Lung (tissue), 12 donors: ENCODE results near the gene ERMAP. TPM values are rescaled to one million over a fixed set of nuclear protein-coding genes. Genes with fewer than 3 reads are reported as not detected.

ENCODE experiments used
- ATAC-seq: fragments of 200-7000 bp; cut with Tn5 transposase; one replicate; pipeline ENCODE4 v1.9.1; 2020; ENCODE audit warnings: moderate number of reproducible peaks; ENCODE audit not compliant: insufficient read depth, low FRiP score
- DNase-seq, 3 donors: peaks; one replicate each; pipeline ENCODE4 v3.0.0-alpha.2; 2013 to 2017
- H3K27ac ChIP-seq, 2 donors: one replicate each; pipeline ENCODE4 v1.5.1; 2013; ENCODE audit warnings: mild to moderate bottlenecking in 2 of 2, moderate library complexity in 2 of 2, control low read depth in 1 of 2, inconsistent platforms in 1 of 2, low read depth in 1 of 2, low read length in 1 of 2
- H3K27me3 ChIP-seq, 3 donors: one replicate each; pipeline ENCODE4 v1.5.1; 2013; ENCODE audit warnings: low read length in 2 of 3; ENCODE audit not compliant: control insufficient read depth in 3 of 3, insufficient read depth in 3 of 3
- H3K36me3 ChIP-seq, 4 donors: one replicate each; pipeline ENCODE4 v1.5.1; 2013; ENCODE audit warnings: low read length in 4 of 4, mild to moderate bottlenecking in 1 of 4, moderate library complexity in 1 of 4; ENCODE audit not compliant: control insufficient read depth in 4 of 4, insufficient read depth in 4 of 4
- H3K4me1 ChIP-seq, 5 donors: one replicate each; pipeline ENCODE4 v1.5.1; 2013; ENCODE audit warnings: low read length in 5 of 5, mild to moderate bottlenecking in 2 of 5, moderate library complexity in 1 of 5; ENCODE audit not compliant: control insufficient read depth in 5 of 5, insufficient read depth in 5 of 5
- H3K4me3 ChIP-seq: one replicate; pipeline ENCODE4 v1.5.1; 2013; ENCODE audit warnings: mild to moderate bottlenecking, control low read depth, moderate library complexity
- H3K9ac ChIP-seq, 2 donors: one replicate each; pipeline ENCODE4 v1.5.1; 2013; ENCODE audit warnings: low read length in 2 of 2, control low read depth in 1 of 2; ENCODE audit not compliant: insufficient read depth in 1 of 2
- H3K9me3 ChIP-seq, 4 donors: one replicate each; pipeline ENCODE4 v1.5.1; 2013; ENCODE audit warnings: low read length in 3 of 4, mild to moderate bottlenecking in 1 of 4, moderate library complexity in 1 of 4; ENCODE audit not compliant: control insufficient read depth in 4 of 4, insufficient read depth in 3 of 4
- CTCF ChIP-seq: IDR thresholded peaks from 2 replicates; pipeline ENCODE4 v1.5.1; 2012; ENCODE audit warnings: mild to moderate bottlenecking; ENCODE audit errors: control extremely low read depth, extremely low read depth
- WGBS, 2 donors: extraction: QIAGEN DNeasy Blood & Tissue Kit; methylation state at CpG; one replicate each; pipeline ENCODE4 v1.1.7; 2013; 5-methylcytosine and 5-hydroxymethylcytosine counted together
- polyA plus RNA-seq, 2 donors: library from polyadenylated mRNA; stranded (reverse); fragments of 200-250 nt; gene quantifications; one replicate each; pipeline ENCODE4 v1.2.1, GENCODE V29; 2013
- total RNA-seq, 2 donors: library from RNA; depleted of rRNA in 1 of 2; stranded (reverse); fragments of >200 nt in 1 of 2; gene quantifications; one replicate each; pipeline ENCODE4 v1.2.1, GENCODE V29; 2014 to 2021
- donor health status: control.
- donor health status: control.
- donor health status: Bipolar disorder and iron deficiency.
- donor health status: healthy.
- donor health status: DM: yes; HTN: yes; CAD: no.

Gene ERMAP
- total and polyA plus RNA-seq, 4 donors = 4.8 to 19.8 (median 10.6) TPM

DNA sequence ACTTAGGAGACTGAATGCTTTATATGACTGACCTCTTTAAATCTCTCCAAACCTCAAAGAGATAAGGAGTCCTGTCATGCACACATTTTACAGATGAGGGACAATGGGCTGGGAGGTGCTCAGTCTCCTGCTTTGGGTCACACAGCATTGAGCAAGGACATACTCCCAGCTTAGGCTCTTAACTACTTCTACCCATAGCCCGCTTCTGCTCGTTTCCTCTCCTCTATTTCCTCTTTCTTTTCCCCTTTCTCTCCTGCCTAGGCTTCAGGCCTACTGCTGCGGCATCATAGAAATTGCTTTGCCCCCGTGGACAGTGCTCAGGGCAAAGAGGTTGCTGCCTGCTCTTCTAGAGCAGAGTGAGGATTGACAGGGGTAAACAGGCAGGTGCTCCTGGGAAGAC, 17.1 kb downstream of the ERMAP start:
- H3K27me3 ChIP-seq = no peaks in the 10 kb centered on the region
- ATAC-seq = no peak
- WGBS, 2 donors = 57 to 76% methylated on average over 4 of the region's 4 CpGs

DNA sequence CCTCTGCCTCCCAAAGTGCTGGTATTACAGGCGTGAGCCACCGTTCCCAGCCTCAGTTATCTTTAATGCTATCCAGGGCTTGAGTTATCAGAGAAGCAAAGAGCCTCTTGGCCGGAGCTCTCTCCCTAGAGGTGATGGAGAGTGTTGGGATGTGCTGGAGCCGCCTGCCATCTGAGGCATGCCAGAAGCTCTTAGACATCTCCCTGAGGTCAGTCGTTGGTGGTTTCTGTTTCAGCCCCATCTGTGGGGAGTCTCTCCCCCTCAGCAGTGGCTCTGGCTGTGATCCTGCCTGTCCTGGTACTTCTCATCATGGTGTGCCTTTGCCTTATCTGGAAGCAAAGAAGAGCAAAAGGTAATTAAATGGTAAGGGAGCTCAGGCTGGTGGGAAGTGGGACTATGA, 17.9 kb downstream of the ERMAP start:
- TF ChIP-seq CTCF = no peak
- Histone ChIP-seq H3K27me3 (no peaks in the 10 kb centered on the region), H3K4me3 (no peak overlapping the region), H3K36me3 (peaks cover 0 to 8% (median 2%) of the 10 kb centered on the region in 4 donors), H3K27ac (no peak overlapping the region), H3K9me3 (no peaks in the 10 kb centered on the region), H3K9ac (no peak overlapping the region), H3K4me1 (no peaks in the 10 kb centered on the region)
- 91 to 92% methylated on average over 5 of the region's 5 CpGs for WGBS, 2 donors
- ATAC-seq = no peak
- no peak for DNase-seq

More for the DNA sequence above, 17.1 kb downstream of the ERMAP start:
- Histone ChIP-seq H3K9me3 (no peaks in the 10 kb centered on the region), H3K4me3 (no peak overlapping the region), H3K9ac (no peak overlapping the region), H3K4me1 (no peaks in the 10 kb centered on the region), H3K27ac (no peak overlapping the region), H3K36me3 (peaks cover 0 to 9% (median 2%) of the 10 kb centered on the region in 4 donors)
- no peak for DNase-seq
- TF ChIP-seq CTCF = no peak

DNA sequence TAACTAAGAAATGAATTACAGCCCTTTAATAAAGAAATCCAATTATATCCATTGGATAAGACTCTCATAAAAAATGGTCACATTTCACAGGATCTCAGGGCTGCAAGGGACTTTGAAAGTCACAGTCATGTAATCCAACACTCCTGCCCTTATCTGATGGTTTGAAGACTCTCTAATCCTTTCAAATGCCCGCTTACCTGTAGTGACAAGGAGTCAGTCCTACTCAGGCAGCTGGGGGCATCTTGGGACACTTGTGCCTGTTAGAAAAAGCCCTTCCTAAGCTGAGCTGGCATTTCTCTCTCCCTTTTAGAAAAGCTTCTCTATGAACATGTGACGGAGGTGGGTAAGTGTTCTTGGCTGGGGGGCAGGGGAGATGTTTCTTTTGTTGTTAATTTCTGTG, 18.5 kb downstream of the ERMAP start:
- peaks cover 0 to 4% (median 1%) of the 10 kb centered on the region in 4 donors for H3K36me3 ChIP-seq
- no peaks in the 10 kb centered on the region for H3K4me1 ChIP-seq
- ATAC-seq (no peak), DNase-seq (peak in 1 of 3 donors; percentile 46)
- H3K4me3 ChIP-seq = no peak overlapping the region
- no peak for TF ChIP-seq CTCF
- H3K9me3 ChIP-seq = no peaks in the 10 kb centered on the region
- no peak overlapping the region for H3K27ac ChIP-seq
- no peaks in the 10 kb centered on the region for H3K27me3 ChIP-seq
- WGBS, 2 donors = 93 to 96% methylated on average over 2 of the region's 2 CpGs
- no peak overlapping the region for H3K9ac ChIP-seq

DNA sequence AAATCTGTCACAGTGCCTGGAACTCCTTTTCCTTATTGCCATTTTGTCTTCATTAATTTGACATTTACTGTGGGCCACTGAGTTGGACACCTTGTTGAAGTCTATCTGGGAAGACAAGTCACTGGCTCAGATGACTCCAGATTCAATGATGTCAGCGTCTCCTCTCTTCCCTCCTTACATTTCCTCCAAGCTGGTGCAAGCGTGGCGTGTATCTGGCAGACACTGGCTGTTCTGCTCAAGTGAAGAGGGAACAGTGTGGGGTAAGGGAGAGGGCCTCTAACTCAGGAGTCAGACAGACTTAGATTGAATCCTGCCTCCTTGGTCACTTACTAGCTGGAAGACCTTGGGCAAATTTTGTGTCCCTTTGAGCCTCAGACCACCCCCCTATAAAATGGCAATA, 20.8 kb downstream of the ERMAP start:
- Histone ChIP-seq H3K27me3 (no peaks in the 10 kb centered on the region), H3K36me3 (peaks cover 0 to 10% (median 1%) of the 10 kb centered on the region in 4 donors), H3K9me3 (peaks cover 0 to 2% (median 0%) of the 10 kb centered on the region in 4 donors), H3K9ac (no peak overlapping the region), H3K4me3 (no peak overlapping the region), H3K4me1 (no peaks in the 10 kb centered on the region), H3K27ac (no peak overlapping the region)
- WGBS, 2 donors = 61 to 77% methylated on average over 3 of the region's 3 CpGs
- TF ChIP-seq CTCF = no peak
- ATAC-seq (no peak), DNase-seq (no peak)
